Skin of body (tissue), 2 donors: ENCODE measurements around the gene CFAP43. TPM values are rescaled to one million over a fixed set of nuclear protein-coding genes. Genes with fewer than 3 reads are reported as not detected.

ENCODE experiments used
- DNase-seq: peaks from one replicate; lab custom pipeline; 2025; lab: John Stamatoyannopoulos, UW
- total RNA-seq: library from RNA; depleted of rRNA; stranded (reverse); fragments of >200 nt; gene quantifications from one replicate; pipeline ENCODE4 v1.2.3, GENCODE V29; 2014

The CFAP43 gene
- 1.6 TPM for total RNA-seq

DNA sequence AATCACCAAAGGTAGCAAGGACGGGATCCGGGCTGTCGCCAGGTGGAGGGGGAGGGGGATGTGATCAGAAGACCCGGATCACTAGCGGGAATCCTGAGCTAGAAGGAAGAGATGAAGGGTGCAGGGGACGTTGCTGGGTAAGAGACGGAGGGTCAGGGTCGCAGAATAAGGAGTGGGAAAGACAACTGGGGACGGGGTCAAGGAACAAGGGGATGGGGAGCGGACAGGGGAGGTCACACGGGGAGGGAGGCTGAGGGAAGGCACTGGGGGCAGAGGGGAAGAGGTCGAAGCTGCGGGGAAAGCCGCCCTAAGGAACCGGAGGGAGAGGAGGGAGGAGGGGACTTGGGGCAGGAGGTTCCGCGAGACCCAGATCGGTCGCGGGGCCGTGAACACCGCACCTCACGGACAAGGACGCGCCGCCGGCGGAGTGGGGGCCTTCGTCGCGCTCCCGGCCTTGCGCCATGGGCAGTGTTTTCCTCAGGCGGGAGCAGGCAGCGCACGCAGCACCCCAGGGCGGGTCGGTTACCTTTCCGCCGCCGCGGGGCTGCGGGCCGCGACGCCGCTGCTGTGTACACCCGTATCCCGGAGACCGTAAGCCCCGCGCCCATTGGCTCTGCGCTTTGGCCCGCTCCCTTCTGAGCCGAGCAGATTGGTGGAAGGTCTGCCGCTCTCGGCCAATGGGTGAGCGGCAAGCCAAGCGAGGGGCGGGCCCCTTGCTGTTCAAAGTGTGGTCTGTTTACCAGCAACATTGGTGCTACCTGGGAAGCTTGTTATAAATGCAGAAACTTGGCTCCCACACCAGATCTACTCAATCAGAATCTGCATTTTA, at the start of gene CFAP43:
CFAP43 (minus strand) TSS at position 581 of the 829 bp plus-strand sequence; CDS start at position 463, 118 bp downstream.
- DNase-seq, result peak; percentile 89

GRCh38 chr10:104281694-104282093, 49.5 kb upstream of the CFAP43 start:
- no peak for DNase-seq

- DNase-seq, result no peak
Observed at GRCh38 chr10:104279550-104280259, 47.5 kb upstream of the CFAP43 start.

DNA sequence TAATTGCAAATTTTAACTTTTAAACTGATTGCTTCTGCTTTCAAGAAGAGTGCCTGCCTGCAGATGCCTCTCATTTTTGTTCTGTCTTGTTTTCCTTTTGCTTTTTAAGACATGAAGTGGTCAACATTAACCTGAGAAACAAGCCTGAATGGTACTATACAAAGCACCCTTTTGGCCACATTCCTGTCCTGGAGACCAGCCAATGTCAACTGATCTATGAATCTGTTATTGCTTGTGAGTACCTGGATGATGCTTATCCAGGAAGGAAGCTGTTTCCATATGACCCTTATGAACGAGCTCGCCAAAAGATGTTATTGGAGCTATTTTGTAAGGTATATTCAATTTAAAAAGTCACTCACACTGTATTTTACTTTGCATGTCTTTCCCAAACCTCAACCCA, 45.6 kb upstream of the CFAP43 start:
- DNase-seq, result no peak

- no peak for DNase-seq
Observed at GRCh38 chr10:104276192-104276591, 44.0 kb upstream of the CFAP43 start.

DNA sequence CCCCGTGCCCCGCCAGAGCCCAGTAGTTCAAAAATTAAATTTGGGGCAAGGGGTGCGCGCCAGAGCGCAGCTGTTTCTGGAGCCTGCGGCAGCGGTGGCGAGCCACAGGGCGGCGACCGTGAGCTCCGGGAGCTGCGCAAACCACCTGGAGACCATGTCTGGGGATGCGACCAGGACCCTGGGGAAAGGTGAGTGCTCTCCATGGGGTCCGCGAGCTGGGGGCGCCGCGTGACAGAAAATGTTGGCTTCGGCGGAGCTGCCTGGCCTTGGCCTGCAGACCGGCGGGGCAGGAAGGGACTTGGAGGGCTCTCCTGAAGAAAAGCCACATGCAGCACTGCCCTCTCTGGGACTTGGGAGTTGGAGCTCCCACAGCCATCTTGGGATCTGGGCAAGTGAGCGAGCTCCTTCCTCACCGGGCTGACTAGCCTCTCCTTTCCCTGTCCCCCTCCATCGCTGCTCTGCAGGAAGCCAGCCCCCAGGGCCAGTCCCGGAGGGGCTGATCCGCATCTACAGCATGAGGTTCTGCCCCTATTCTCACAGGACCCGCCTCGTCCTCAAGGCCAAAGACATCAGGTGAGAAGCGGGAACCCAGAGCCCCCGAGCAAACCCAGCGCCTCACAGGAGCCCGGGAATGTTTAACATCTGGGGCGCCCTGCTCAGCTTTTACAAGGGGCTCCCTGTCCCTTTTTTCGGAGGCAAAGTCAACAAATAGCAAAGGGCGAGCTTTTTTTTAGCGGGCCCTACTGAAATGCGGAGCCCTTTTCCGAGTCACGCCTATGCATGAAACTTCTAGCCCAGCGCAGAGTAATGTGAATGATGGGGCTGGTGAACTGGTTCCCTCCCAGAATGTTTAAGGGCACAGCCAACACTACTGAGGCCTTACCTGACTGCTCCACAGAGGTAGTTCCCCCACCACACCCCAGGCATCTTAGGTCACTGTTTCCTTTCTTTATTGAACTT, 42.9 kb upstream of the CFAP43 start:
- no peak for DNase-seq

DNA sequence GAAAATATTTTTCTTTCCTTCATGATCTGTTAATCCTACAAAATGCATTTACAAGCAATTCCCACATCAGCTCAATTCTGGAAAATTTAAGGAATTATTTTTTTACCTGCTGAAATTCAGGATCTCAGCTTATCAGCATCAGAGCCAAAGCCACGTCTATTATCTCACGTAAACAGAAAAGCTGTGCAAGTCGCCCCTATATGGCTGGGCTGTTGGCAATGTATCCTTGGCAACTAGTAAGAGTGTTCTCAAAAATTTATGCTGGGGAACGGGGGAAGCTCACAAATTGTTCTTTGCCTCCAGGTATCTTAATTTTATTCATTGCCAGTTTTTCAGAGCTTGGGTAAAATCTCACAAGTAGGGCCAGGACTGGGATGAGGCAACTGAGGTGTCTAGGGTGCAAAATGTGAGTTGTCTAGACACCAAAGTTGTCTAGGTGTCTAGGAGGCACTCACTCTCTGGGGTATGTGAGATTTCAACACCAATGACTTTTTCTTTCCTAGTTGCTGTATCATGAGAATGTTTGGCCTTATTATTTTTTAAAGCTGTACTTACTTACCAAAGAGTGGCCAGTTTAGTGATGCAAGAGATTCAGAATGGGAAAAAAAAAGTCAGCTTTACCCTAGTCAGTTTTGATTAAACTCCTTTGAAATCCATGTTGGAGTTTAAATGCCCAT, 41.9 kb upstream of the CFAP43 start:
- DNase-seq, result no peak

GRCh38 chr10:104273286-104273685, 41.1 kb upstream of the CFAP43 start:
- no peak for DNase-seq

GRCh38 chr10:104268713-104269645, 36.8 kb upstream of the CFAP43 start, which contains the start of gene GSTO2:
Gene GSTO2 (plus strand): TSS chr10:104269184. CDS start chr10:104274916, 5,732 bp downstream.
- peak; percentile 98 for DNase-seq

- DNase-seq, result no peak
Observed at GRCh38 chr10:104268405-104268712, 36.2 kb upstream of the CFAP43 start.

GRCh38 chr10:104267721-104268404, 35.7 kb upstream of the CFAP43 start:
- no peak for DNase-seq

DNA sequence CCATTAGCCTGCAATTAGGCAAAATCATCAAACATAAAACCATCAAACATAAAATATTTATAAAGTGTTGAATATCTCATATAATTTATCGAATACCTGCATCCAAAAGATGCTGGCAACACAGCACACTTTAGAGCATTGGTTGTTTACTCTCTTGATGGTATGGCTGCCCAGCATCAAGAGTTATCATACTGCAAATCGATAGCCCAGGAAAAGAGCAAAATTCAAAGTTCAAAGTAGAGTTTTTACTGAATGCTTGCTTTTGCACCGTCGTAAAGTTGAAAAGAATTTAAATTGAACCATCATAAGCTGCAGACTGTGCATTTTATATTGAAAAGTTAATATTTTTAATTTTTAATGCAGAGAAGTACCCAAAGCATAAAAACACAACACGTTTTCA, 32.6 kb upstream of the CFAP43 start:
- no peak for DNase-seq

GRCh38 chr10:104262055-104262454, 29.9 kb upstream of the CFAP43 start:
- DNase-seq, result no peak

- no peak for DNase-seq
Observed at GRCh38 chr10:104260775-104261115, 28.6 kb upstream of the CFAP43 start.

- no peak for DNase-seq
Observed at GRCh38 chr10:104259999-104260774, 28.0 kb upstream of the CFAP43 start.

DNA sequence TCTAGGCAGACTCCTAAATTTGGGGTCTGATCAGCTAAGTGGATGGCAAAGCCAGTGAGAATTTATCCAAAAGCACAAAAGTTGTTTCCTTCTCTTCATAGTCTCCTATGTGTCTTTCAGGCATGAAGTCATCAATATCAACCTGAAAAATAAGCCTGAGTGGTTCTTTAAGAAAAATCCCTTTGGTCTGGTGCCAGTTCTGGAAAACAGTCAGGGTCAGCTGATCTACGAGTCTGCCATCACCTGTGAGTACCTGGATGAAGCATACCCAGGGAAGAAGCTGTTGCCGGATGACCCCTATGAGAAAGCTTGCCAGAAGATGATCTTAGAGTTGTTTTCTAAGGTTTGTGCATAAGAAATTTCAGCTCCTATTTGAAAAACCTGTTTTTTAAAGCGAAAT, 27.3 kb upstream of the CFAP43 start:
- DNase-seq, result no peak

DNA sequence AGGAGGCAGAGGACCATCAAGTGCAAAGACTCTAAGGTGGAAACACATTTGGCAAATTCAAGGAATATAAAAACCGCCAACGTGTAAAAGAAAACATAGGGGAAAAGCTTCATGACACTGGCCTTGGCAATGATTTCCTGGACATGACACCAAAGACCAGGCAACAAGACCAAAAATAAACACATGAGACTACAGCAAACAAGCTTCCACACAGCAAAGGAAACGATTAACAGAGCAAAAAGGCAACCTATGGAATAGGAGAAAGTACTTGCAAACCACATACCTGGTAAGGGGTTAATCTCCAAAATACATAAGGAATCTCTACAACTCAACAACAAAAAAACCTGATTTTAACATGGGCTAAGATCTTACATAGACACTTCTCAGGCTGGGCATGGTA, 26.0 kb upstream of the CFAP43 start:
- DNase-seq, result no peak

DNA sequence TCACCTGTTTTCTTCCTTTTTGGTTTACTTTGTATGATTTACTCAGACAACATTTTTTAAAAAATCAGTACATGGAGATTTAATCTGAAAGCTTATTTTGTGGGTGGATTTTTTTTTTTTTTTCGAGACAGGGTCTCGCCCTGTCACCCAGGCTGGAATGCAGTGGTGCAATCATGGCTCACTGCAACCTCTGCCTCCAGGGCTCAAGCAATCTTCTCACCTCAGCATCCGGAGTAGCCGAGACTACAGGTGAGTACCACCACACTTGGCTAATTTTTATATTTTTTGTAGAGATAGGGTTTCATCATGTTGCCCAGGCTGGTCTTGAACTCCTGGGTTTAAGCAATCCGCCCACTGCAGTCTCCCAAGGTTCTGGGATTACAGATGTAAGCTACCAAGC, 25.1 kb upstream of the CFAP43 start:
- no peak for DNase-seq
